Fibroblast of mammary gland (primary cell): ENCODE measurements around the gene ZXDC.

Experiments used
- DNase-seq: peaks from one replicate; pipeline ENCODE4 v3.0.0-alpha.2; 2010; ENCODE audit warnings: low read depth
- H3K4me3 ChIP-seq: 2 replicates; pipeline ENCODE4 v1.5.1; 2011; ENCODE audit warnings: low read depth, mild to moderate bottlenecking, low read length, moderate library complexity; ENCODE audit not compliant: control insufficient read depth
- TF ChIP-seq, protein P1 (sequence below): conservative IDR thresholded peaks from 2 replicates; pipeline ENCODE4 v1.5.1; 2011; ENCODE audit warnings: low read depth, low read length, inconsistent platforms; ENCODE audit not compliant: control insufficient read depth, insufficient read depth

The ZXDC gene

GRCh38 chr3:126419151-126419703 is 56.5 kb downstream of the ZXDC start:
- H3K4me3 ChIP-seq = no peak overlapping the region
- DNase-seq = no peak
- TF ChIP-seq, protein P1, sequence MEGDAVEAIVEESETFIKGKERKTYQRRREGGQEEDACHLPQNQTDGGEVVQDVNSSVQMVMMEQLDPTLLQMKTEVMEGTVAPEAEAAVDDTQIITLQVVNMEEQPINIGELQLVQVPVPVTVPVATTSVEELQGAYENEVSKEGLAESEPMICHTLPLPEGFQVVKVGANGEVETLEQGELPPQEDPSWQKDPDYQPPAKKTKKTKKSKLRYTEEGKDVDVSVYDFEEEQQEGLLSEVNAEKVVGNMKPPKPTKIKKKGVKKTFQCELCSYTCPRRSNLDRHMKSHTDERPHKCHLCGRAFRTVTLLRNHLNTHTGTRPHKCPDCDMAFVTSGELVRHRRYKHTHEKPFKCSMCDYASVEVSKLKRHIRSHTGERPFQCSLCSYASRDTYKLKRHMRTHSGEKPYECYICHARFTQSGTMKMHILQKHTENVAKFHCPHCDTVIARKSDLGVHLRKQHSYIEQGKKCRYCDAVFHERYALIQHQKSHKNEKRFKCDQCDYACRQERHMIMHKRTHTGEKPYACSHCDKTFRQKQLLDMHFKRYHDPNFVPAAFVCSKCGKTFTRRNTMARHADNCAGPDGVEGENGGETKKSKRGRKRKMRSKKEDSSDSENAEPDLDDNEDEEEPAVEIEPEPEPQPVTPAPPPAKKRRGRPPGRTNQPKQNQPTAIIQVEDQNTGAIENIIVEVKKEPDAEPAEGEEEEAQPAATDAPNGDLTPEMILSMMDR = no peak

GRCh38 chr3:126418661-126419131 is 57.0 kb downstream of the ZXDC start:
- H3K4me3 ChIP-seq = no peak overlapping the region
- DNase-seq = no peak
- TF ChIP-seq, protein P1 = no peak

DNA sequence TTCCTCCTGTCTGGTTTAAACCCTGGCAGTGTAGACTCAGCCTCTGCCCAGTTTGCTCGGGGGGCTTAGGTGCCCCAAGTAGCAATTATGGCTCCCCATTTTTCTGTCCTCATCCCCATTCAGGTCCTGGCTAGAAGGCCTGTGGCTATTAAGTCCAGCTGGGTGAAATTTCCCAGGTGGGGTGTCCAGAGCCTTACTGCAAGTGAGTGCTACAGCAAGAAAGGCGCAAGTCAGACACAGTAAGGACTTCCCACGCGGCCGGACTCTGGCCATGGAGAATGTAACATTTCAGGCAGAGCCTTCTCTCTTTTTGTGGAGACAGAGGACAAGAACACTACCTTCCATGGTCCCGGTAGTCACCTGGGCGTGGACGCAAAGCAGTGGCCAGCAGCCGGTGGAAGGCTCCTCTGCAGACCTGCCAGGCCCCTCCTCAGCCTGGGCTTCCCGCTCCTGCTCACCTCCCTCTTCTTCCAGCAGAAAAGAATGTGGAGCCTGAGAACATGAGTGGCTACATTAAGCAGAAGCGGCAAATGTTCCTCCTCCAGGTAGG is 57.6 kb downstream of the ZXDC start:
- no peak overlapping the region for H3K4me3 ChIP-seq
- TF ChIP-seq, protein P1 = no peak
- no peak for DNase-seq

GRCh38 chr3:126417515-126417914 is 58.2 kb downstream of the ZXDC start:
- DNase-seq = no peak
- TF ChIP-seq, protein P1 = no peak

GRCh38 chr3:126416943-126417342 is 58.7 kb downstream of the ZXDC start:
- TF ChIP-seq, protein P1 = no peak
- DNase-seq = no peak
- no peak overlapping the region for H3K4me3 ChIP-seq

More at GRCh38 chr3:126417515-126417914, 58.2 kb downstream of the ZXDC start:
- H3K4me3 ChIP-seq = no peak overlapping the region

DNA sequence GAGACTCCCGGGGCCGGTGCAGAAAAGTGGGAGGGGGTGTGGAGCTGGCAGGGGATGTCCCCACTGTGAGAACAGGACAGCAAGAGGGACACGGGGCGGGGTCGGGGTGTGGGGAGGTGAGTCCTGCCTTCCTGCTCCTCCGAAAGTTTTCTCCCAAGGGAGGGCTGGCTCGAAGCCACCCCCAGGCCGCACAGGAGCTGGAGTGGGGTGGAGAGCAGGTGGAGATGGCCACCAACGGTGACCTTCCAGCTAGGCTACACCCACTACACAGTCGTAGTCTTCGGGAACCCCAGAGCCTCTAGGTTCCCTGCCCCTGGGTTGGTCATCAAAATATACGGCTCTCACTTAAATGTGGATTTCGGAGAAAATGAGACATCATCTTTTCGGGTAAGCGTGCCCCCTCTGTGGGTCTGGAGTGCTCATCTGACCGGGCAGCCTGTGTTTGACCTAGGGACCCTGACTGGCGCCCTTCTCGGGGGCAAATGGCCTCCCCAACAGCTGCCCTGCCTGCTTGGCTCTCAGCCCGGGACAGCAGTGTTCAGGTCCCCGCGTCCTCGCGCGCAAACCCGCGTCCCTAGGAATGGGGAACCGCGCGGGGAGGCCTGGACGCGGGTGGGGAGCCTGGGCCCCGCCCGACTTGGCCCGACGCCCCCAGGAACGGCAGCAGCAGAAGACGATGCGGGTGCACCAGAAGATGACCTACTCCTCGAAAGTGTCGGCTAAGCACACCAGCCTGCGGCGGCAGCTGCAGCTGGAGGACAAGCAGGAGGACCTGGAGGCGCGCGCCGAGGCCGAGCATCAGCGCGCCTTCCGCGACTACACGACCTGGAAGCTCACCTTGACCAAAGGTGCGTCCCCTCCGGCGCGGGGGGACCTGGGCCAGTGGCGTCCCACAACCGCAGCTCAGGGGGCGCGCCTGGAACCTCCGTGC is 59.8 kb downstream of the ZXDC start:
- TF ChIP-seq, protein P1 = no peak

More for the DNA sequence above, 59.8 kb downstream of the ZXDC start:
- no peak overlapping the region for H3K4me3 ChIP-seq
- no peak for DNase-seq
